Erythroblast (primary cell): Measurements from ENCODE around the gene SLC9A3.

Source experiments
- GATA1 ChIP-seq: IDR thresholded peaks from 2 replicates; pipeline ENCODE4 v1.6.1; 2011; ENCODE audit warnings: low read depth, mild to moderate bottlenecking, control low read depth, low read length, moderate library complexity
- POLR2A ChIP-seq: IDR thresholded peaks from 2 replicates; pipeline ENCODE4 v1.6.1; 2011; ENCODE audit warnings: mild to moderate bottlenecking, low read length

- TF ChIP-seq POLR2A (no peak), GATA1 (no peak)
Observed at GRCh38 chr5:448061-448765, 76.0 kb downstream of the SLC9A3 start.
